NCI-H748 (cell line): Measurements from ENCODE around the gene KIF26A.

Experiments
- DNase-seq: peaks from one replicate; lab custom pipeline; 2025; ENCODE audit not compliant: unreplicated experiment; lab: John Stamatoyannopoulos, UW

The KIF26A gene

GRCh38 chr14:104155513-104155912 lies 17.1 kb downstream of the KIF26A start:
- DNase-seq, result no peak

- no peak for DNase-seq
These were observed 17.8 kb downstream of the KIF26A start for GRCh38 chr14:104156142-104156541.

GRCh38 chr14:104157016-104157928 lies 18.9 kb downstream of the KIF26A start:
- DNase-seq, result no peak

- peak; percentile 31 for DNase-seq
These were observed 20.7 kb downstream of the KIF26A start for GRCh38 chr14:104158827-104159798.

GRCh38 chr14:104159990-104160389 lies 21.6 kb downstream of the KIF26A start:
- DNase-seq, result no peak

- DNase-seq, result peak; percentile 38
These were observed 23.4 kb downstream of the KIF26A start for GRCh38 chr14:104161602-104162367.

GRCh38 chr14:104162495-104162894 lies 24.1 kb downstream of the KIF26A start:
- DNase-seq, result no peak

- DNase-seq, result no peak
These were observed 25.2 kb downstream of the KIF26A start for GRCh38 chr14:104163541-104163940.

- DNase-seq, result no peak
These were observed 25.7 kb downstream of the KIF26A start for GRCh38 chr14:104164041-104164440.

- DNase-seq, result no peak
These were observed 26.1 kb downstream of the KIF26A start for GRCh38 chr14:104164512-104164911.

GRCh38 chr14:104166698-104167097 lies 28.3 kb downstream of the KIF26A start:
- DNase-seq, result no peak

GRCh38 chr14:104168603-104169002 lies 30.2 kb downstream of the KIF26A start:
- DNase-seq, result no peak

GRCh38 chr14:104169005-104169698 lies 30.8 kb downstream of the KIF26A start:
- DNase-seq, result no peak

- DNase-seq, result no peak
These were observed 31.5 kb downstream of the KIF26A start for GRCh38 chr14:104169699-104170479.

GRCh38 chr14:104171029-104171697 lies 32.8 kb downstream of the KIF26A start:
- no peak for DNase-seq

GRCh38 chr14:104171895-104172294 lies 33.5 kb downstream of the KIF26A start:
- no peak for DNase-seq

GRCh38 chr14:104172349-104172748 lies 34.0 kb downstream of the KIF26A start:
- DNase-seq, result no peak

GRCh38 chr14:104172880-104173279 lies 34.5 kb downstream of the KIF26A start:
- DNase-seq, result no peak

GRCh38 chr14:104174051-104174450 lies 35.7 kb downstream of the KIF26A start:
- no peak for DNase-seq
